Pancreas (tissue), 10 donors: ENCODE data around the gene AIF1. TPM values are rescaled to one million over a fixed set of nuclear protein-coding genes. Genes with fewer than 3 reads are reported as not detected.

ENCODE experiments used
- ATAC-seq, 4 donors: fragments of 200-7000 bp; cut with Tn5 transposase; one replicate each; pipeline versions ENCODE4 v1.8.0 to v1.9.1; 2020; ENCODE audit warnings: mild to moderate bottlenecking in 4 of 4, moderate library complexity in 4 of 4
- DNase-seq, 6 donors: peaks; one replicate each; pipeline ENCODE4 v3.0.0-alpha.2; 2020
- FAIRE-seq: peaks from 2 replicates; lab custom pipeline; 2012; peaks lifted over from hg19 to GRCh38; lab: Jason Lieb, UNC
- H3K27ac ChIP-seq, 4 donors: fragments of 200-600 bp; sonication (generic); 1 replicate in 3 of 4; 2 replicates in 1 of 4; pipeline versions ENCODE4 v1.5.0 to v1.8.0; 2020
- H3K27me3 ChIP-seq, 4 donors: fragments of 200-600 bp; one replicate each; pipeline ENCODE4 v1.8.0; 2021
- H3K36me3 ChIP-seq, 3 donors: fragments of 200-600 bp; sonication (generic) in 1 of 3; one replicate each; pipeline versions ENCODE4 v1.5.0 to v1.8.0; 2020 to 2021
- H3K4me1 ChIP-seq, 3 donors: fragments of 200-600 bp; one replicate each; pipeline ENCODE4 v1.8.0; 2021
- H3K4me3 ChIP-seq, 4 donors: fragments of 200-600 bp; sonication (generic) in 2 of 4; one replicate each; pipeline versions ENCODE4 v1.5.0 to v1.8.0; 2020 to 2021
- H3K9me3 ChIP-seq, 4 donors: fragments of 200-600 bp; one replicate each; pipeline ENCODE4 v1.8.0; 2021
- WGBS, 2 donors: extraction: QIAGEN DNeasy Blood & Tissue Kit; methylation state at CpG; one replicate each; pipeline ENCODE4 v1.1.7; 2013; 5-methylcytosine and 5-hydroxymethylcytosine counted together
- intact Hi-C, 3 donors: fragments of 100-400 bp; cut with DNase I; formaldehyde crosslinking; loops; one replicate each; pipeline versions ENCODE4 v1.11.1 to v1.14.2; 2022
- polyA plus RNA-seq, 2 donors: library from polyadenylated mRNA; stranded (reverse); fragments of 200-250 nt; gene quantifications; one replicate each; pipeline ENCODE4 v1.2.3, GENCODE V29; 2013
- total RNA-seq, 6 donors: library from RNA; stranded (reverse); fragmentation: NEBNext Ultra II Directional in 4 of 6; extraction: Animal tissue kit (Norgen Biotek cat#: 25700) in 4 of 6; gene quantifications; one replicate each; pipeline versions ENCODE4 v1.2.1 to v1.2.4, GENCODE V29; 2021 to 2023
- TF ChIP-seq, protein P1 (sequence below), 4 donors: fragments of 200-600 bp; sonication (generic) in 3 of 4; IDR thresholded peaks; one replicate each; pipeline versions ENCODE4 v1.5.0 to v1.8.0; 2021; ENCODE audit warnings: antibody characterized with exemption in 4 of 4
- donor health status: healthy with polysubstance abuse.
- donor health status: DM: no; HTN: no; CAD: no; lungs with moderate emphysema.
- donor health status: DM: no; HTN: no; CAD: no.
- donor health status: control.
- donor health status: control.
- donor health status: Bipolar disorder and iron deficiency.
- donor health status: DM: yes; HTN: yes; CAD: no.
- donor health status: DM: no; HTN: no; CAD: no.
- donor health status: DM: no; HTN: no; CAD: no.
- donor health status: DM: yes; HTN: yes; CAD: no.

The AIF1 gene
- total and polyA plus RNA-seq, 8 donors, result 1.1 to 18.6 (median 11.8) TPM

DNA sequence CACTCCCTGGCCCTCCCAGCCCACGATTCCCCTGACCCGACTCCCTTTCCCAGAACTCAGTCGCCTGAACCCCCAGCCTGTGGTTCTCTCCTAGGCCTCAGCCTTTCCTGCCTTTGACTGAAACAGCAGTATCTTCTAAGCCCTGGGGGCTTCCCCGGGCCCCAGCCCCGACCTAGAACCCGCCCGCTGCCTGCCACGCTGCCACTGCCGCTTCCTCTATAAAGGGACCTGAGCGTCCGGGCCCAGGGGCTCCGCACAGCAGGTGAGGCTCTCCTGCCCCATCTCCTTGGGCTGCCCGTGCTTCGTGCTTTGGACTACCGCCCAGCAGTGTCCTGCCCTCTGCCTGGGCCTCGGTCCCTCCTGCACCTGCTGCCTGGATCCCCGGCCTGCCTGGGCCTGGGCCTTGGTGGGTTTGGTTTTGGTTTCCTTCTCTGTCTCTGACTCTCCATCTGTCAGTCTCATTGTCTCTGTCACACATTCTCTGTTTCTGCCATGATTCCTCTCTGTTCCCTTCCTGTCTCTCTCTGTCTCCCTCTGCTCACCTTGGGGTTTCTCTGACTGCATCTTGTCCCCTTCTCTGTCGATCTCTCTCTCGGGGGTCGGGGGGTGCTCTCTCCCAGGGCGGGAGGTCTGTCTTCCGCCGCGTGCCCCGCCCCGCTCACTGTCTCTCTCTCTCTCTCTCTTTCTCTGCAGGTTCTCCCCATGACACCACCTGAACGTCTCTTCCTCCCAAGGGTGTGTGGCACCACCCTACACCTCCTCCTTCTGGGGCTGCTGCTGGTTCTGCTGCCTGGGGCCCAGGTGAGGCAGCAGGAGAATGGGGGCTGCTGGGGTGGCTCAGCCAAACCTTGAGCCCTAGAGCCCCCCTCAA is 42.8 kb upstream of the AIF1 start, which contains the start of gene LTA:
TSS of gene LTA (plus strand) at position 249 of the 871 bp plus-strand sequence. CDS start at position 703, 454 bp downstream.
- intact Hi-C loops, result no loop called here
- no peak within 1 kb of the TSS for H3K4me3 ChIP-seq
- TF ChIP-seq, protein P1, sequence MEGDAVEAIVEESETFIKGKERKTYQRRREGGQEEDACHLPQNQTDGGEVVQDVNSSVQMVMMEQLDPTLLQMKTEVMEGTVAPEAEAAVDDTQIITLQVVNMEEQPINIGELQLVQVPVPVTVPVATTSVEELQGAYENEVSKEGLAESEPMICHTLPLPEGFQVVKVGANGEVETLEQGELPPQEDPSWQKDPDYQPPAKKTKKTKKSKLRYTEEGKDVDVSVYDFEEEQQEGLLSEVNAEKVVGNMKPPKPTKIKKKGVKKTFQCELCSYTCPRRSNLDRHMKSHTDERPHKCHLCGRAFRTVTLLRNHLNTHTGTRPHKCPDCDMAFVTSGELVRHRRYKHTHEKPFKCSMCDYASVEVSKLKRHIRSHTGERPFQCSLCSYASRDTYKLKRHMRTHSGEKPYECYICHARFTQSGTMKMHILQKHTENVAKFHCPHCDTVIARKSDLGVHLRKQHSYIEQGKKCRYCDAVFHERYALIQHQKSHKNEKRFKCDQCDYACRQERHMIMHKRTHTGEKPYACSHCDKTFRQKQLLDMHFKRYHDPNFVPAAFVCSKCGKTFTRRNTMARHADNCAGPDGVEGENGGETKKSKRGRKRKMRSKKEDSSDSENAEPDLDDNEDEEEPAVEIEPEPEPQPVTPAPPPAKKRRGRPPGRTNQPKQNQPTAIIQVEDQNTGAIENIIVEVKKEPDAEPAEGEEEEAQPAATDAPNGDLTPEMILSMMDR (IDR thresholded peaks at IDR 0.05), result no peak
- FAIRE-seq (no peak), DNase-seq (peak in 1 of 6 donors; percentile 57), ATAC-seq (no peak)
- no peaks in the 10 kb centered on the region for H3K9me3 ChIP-seq
- H3K36me3 ChIP-seq, result no peaks in the 10 kb centered on the region
- WGBS, 2 donors, result 74 to 78% methylated on average over 26 to 27 of the region's 27 CpGs
- no peak within 1 kb of the TSS for H3K27ac ChIP-seq
- no peaks in the 10 kb centered on the region for H3K4me1 ChIP-seq
- no peaks in the 10 kb centered on the region for H3K27me3 ChIP-seq

DNA sequence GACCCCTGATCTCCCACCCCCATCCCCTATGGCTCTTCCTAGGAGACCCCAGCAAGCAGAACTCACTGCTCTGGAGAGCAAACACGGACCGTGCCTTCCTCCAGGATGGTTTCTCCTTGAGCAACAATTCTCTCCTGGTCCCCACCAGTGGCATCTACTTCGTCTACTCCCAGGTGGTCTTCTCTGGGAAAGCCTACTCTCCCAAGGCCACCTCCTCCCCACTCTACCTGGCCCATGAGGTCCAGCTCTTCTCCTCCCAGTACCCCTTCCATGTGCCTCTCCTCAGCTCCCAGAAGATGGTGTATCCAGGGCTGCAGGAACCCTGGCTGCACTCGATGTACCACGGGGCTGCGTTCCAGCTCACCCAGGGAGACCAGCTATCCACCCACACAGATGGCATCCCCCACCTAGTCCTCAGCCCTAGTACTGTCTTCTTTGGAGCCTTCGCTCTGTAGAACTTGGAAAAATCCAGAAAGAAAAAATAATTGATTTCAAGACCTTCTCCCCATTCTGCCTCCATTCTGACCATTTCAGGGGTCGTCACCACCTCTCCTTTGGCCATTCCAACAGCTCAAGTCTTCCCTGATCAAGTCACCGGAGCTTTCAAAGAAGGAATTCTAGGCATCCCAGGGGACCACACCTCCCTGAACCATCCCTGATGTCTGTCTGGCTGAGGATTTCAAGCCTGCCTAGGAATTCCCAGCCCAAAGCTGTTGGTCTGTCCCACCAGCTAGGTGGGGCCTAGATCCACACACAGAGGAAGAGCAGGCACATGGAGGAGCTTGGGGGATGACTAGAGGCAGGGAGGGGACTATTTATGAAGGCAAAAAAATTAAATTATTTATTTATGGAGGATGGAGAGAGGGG is 41.6 kb upstream of the AIF1 start:
- H3K4me1 ChIP-seq, result peaks cover 0 to 6% (median 0%) of the 10 kb centered on the region in 3 donors
- no peak overlapping the region for H3K27ac ChIP-seq
- ATAC-seq (no peak), FAIRE-seq (no peak), DNase-seq (peak in 1 of 6 donors; percentile 15)
- intact Hi-C loops, result no loop called here
- no peaks in the 10 kb centered on the region for H3K9me3 ChIP-seq
- H3K27me3 ChIP-seq, result no peaks in the 10 kb centered on the region
- TF ChIP-seq, protein P1 (IDR thresholded peaks at IDR 0.05), result no peak
- WGBS, 2 donors, result 67 to 70% methylated on average over 9 of the region's 9 CpGs
- H3K4me3 ChIP-seq, result no peak overlapping the region
- no peaks in the 10 kb centered on the region for H3K36me3 ChIP-seq

DNA sequence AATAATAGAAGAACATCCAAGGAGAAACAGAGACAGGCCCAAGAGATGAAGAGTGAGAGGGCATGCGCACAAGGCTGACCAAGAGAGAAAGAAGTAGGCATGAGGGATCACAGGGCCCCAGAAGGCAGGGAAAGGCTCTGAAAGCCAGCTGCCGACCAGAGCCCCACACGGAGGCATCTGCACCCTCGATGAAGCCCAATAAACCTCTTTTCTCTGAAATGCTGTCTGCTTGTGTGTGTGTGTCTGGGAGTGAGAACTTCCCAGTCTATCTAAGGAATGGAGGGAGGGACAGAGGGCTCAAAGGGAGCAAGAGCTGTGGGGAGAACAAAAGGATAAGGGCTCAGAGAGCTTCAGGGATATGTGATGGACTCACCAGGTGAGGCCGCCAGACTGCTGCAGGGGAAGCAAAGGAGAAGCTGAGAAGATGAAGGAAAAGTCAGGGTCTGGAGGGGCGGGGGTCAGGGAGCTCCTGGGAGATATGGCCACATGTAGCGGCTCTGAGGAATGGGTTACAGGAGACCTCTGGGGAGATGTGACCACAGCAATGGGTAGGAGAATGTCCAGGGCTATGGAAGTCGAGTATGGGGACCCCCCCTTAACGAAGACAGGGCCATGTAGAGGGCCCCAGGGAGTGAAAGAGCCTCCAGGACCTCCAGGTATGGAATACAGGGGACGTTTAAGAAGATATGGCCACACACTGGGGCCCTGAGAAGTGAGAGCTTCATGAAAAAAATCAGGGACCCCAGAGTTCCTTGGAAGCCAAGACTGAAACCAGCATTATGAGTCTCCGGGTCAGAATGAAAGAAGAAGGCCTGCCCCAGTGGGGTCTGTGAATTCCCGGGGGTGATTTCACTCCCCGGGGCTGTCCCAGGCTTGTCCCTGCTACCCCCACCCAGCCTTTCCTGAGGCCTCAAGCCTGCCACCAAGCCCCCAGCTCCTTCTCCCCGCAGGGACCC is 40.6 kb upstream of the AIF1 start:
- H3K36me3 ChIP-seq, result no peaks in the 10 kb centered on the region
- DNase-seq (peak in 1 of 6 donors; percentile 22), ATAC-seq (no peak), FAIRE-seq (no peak)
- intact Hi-C loops, result no loop called here
- H3K27me3 ChIP-seq, result no peaks in the 10 kb centered on the region
- H3K4me3 ChIP-seq, result no peak overlapping the region
- H3K9me3 ChIP-seq, result no peaks in the 10 kb centered on the region
- peaks cover 0 to 9% (median 5%) of the 10 kb centered on the region in 3 donors for H3K4me1 ChIP-seq
- TF ChIP-seq, protein P1 (IDR thresholded peaks at IDR 0.05), result no peak
- H3K27ac ChIP-seq, result no peak overlapping the region
- WGBS, 2 donors, result 64 to 76% methylated on average over 14 of the region's 14 CpGs

DNA sequence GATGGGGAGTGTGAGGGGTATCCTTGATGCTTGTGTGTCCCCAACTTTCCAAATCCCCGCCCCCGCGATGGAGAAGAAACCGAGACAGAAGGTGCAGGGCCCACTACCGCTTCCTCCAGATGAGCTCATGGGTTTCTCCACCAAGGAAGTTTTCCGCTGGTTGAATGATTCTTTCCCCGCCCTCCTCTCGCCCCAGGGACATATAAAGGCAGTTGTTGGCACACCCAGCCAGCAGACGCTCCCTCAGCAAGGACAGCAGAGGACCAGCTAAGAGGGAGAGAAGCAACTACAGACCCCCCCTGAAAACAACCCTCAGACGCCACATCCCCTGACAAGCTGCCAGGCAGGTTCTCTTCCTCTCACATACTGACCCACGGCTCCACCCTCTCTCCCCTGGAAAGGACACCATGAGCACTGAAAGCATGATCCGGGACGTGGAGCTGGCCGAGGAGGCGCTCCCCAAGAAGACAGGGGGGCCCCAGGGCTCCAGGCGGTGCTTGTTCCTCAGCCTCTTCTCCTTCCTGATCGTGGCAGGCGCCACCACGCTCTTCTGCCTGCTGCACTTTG is 39.6 kb upstream of the AIF1 start, which contains the start of gene TNF:
TSS of gene TNF (plus strand) at position 231 of the 567 bp plus-strand sequence. CDS start at position 408, 177 bp downstream.
- TF ChIP-seq, protein P1 (IDR thresholded peaks at IDR 0.05), result no peak
- ATAC-seq (peak in 2 of 4 donors; percentile 26 to 60), DNase-seq (peak in 2 of 6 donors; percentile 33 to 47), FAIRE-seq (no peak)
- H3K36me3 ChIP-seq, result no peaks in the 10 kb centered on the region
- intact Hi-C loops, result no loop called here
- 62 to 72% methylated on average over 18 to 19 of the region's 19 CpGs for WGBS, 2 donors
- peak within 1 kb of the TSS in 1 of 4 donors; percentile 22 for H3K4me3 ChIP-seq
- H3K27ac ChIP-seq, result no peak within 1 kb of the TSS
- no peaks in the 10 kb centered on the region for H3K27me3 ChIP-seq
- H3K4me1 ChIP-seq, result peaks cover 0 to 11% (median 5%) of the 10 kb centered on the region in 3 donors
- H3K9me3 ChIP-seq, result no peaks in the 10 kb centered on the region
